Liver (tissue), 9 donors: Measurements from ENCODE around the gene ZNF506. TPM values are rescaled to one million over a fixed set of nuclear protein-coding genes. Genes with fewer than 3 reads are reported as not detected.

ENCODE experiments used
- DNase-seq: peaks from one replicate; pipeline ENCODE4 v3.0.0-alpha.2; 2017; ENCODE audit warnings: low spot score
- H3K27ac ChIP-seq, 2 donors: one replicate each; pipeline ENCODE4 v1.7.0; 2013; ENCODE audit warnings: inconsistent platforms in 2 of 2, low read length in 2 of 2, control low read depth in 1 of 2, low read depth in 1 of 2, mild to moderate bottlenecking in 1 of 2
- H3K27me3 ChIP-seq, 4 donors: one replicate each; pipeline versions ENCODE4 v1.6.1 to v1.7.0; 2013; ENCODE audit warnings: low read length in 3 of 4, inconsistent platforms in 1 of 4, mild to moderate bottlenecking in 1 of 4, moderate library complexity in 1 of 4; ENCODE audit not compliant: control insufficient read depth in 4 of 4, insufficient read depth in 4 of 4
- H3K36me3 ChIP-seq, 4 donors: one replicate each; pipeline versions ENCODE4 v1.6.1 to v1.7.0; 2013; ENCODE audit warnings: low read length in 3 of 4, mild to moderate bottlenecking in 3 of 4, low read depth in 1 of 4, moderate library complexity in 1 of 4; ENCODE audit not compliant: control insufficient read depth in 4 of 4, insufficient read depth in 3 of 4
- H3K4me1 ChIP-seq, 4 donors: one replicate each; pipeline versions ENCODE4 v1.6.1 to v1.7.0; 2013; ENCODE audit warnings: low read length in 3 of 4, mild to moderate bottlenecking in 3 of 4, moderate library complexity in 1 of 4; ENCODE audit not compliant: control insufficient read depth in 4 of 4, insufficient read depth in 4 of 4
- H3K4me3 ChIP-seq, 3 donors: one replicate each; pipeline versions ENCODE4 v1.6.1 to v1.7.0; 2013; ENCODE audit warnings: low read length in 3 of 3, control low read depth in 1 of 3, low read depth in 1 of 3, mild to moderate bottlenecking in 1 of 3
- H3K9ac ChIP-seq, 2 donors: one replicate each; pipeline ENCODE4 v1.7.0; 2013; ENCODE audit warnings: low read length in 2 of 2, mild to moderate bottlenecking in 2 of 2, moderate library complexity in 2 of 2, control low read depth in 1 of 2, low read depth in 1 of 2
- H3K9me3 ChIP-seq, 4 donors: one replicate each; pipeline versions ENCODE4 v1.6.1 to v1.7.0; 2013; ENCODE audit warnings: low read length in 3 of 4; ENCODE audit not compliant: control insufficient read depth in 4 of 4
- EGR1 ChIP-seq, 2 donors: IDR thresholded peaks; 2 replicates each; pipeline ENCODE4 v1.6.1; 2016 to 2018; ENCODE audit warnings: antibody characterized with exemption in 2 of 2, low read depth in 2 of 2
- FOXA1 ChIP-seq: IDR thresholded peaks from 2 replicates; pipeline ENCODE4 v1.6.1; 2016; ENCODE audit warnings: antibody characterized with exemption
- FOXA2 ChIP-seq: IDR thresholded peaks from 2 replicates; pipeline ENCODE4 v1.6.1; 2016; ENCODE audit warnings: antibody characterized with exemption
- GABPA ChIP-seq, 2 donors: IDR thresholded peaks in 1 of 2; conservative IDR thresholded peaks in 1 of 2; 2 replicates each; pipeline ENCODE4 v1.6.1; 2016; ENCODE audit warnings: antibody characterized with exemption in 2 of 2, mild to moderate bottlenecking in 1 of 2, moderate library complexity in 1 of 2
- HNF4A ChIP-seq, 2 donors: conservative IDR thresholded peaks; 2 replicates each; pipeline ENCODE4 v1.6.1; 2016; ENCODE audit warnings: antibody characterized with exemption in 2 of 2, mild to moderate bottlenecking in 2 of 2
- HNF4G ChIP-seq: IDR thresholded peaks from 2 replicates; pipeline ENCODE4 v1.6.1; 2016; ENCODE audit warnings: antibody characterized with exemption
- NR2F2 ChIP-seq: IDR thresholded peaks from 2 replicates; pipeline ENCODE4 v1.6.1; 2016; ENCODE audit warnings: antibody characterized with exemption
- RAD21 ChIP-seq, 2 donors: IDR thresholded peaks; 2 replicates each; pipeline ENCODE4 v1.6.1; 2016; ENCODE audit warnings: antibody characterized with exemption in 2 of 2, mild to moderate bottlenecking in 2 of 2
- RXRA ChIP-seq, 2 donors: IDR thresholded peaks; 2 replicates each; pipeline ENCODE4 v1.6.1; 2017 to 2018; ENCODE audit warnings: antibody characterized with exemption in 2 of 2, mild to moderate bottlenecking in 1 of 2
- SP1 ChIP-seq: IDR thresholded peaks from 2 replicates; pipeline ENCODE4 v1.6.1; 2018; ENCODE audit warnings: antibody characterized with exemption, mild to moderate bottlenecking
- TAF1 ChIP-seq: conservative IDR thresholded peaks from 2 replicates; pipeline ENCODE4 v1.6.1; 2016; ENCODE audit warnings: antibody characterized with exemption, mild to moderate bottlenecking
- YY1 ChIP-seq: IDR thresholded peaks from 2 replicates; pipeline ENCODE4 v1.6.1; 2016; ENCODE audit warnings: antibody characterized with exemption, mild to moderate bottlenecking
- WGBS: extraction: QIAGEN DNeasy Blood & Tissue Kit; methylation state at CpG from one replicate; pipeline ENCODE4 v1.1.7; 2013; 5-methylcytosine and 5-hydroxymethylcytosine counted together
- polyA plus RNA-seq, 2 donors: library from polyadenylated mRNA; stranded (reverse) in 1 of 2; unstranded in 1 of 2; fragments of 200-250 nt in 1 of 2; fragments of >200 nt in 1 of 2; fragmentation: Nextera tagmentation in 1 of 2; extraction: Ambion mirVana in 1 of 2; gene quantifications; one replicate each; pipeline versions ENCODE4 v1.2.1 to v1.2.3, GENCODE V29; 2013 to 2015
- total RNA-seq, 2 donors: library from RNA; depleted of rRNA; stranded (reverse); fragments of >200 nt; gene quantifications; one replicate each; pipeline ENCODE4 v1.2.3, GENCODE V29; 2014
- TF ChIP-seq, protein P1 (sequence below): IDR thresholded peaks from 2 replicates; pipeline ENCODE4 v1.6.1; 2016; ENCODE audit warnings: antibody characterized with exemption
- TF ChIP-seq, protein P2 (sequence below): IDR thresholded peaks from 2 replicates; pipeline ENCODE4 v1.6.1; 2016; ENCODE audit warnings: antibody characterized with exemption
- TF ChIP-seq, protein P3 (sequence below): IDR thresholded peaks from 2 replicates; pipeline ENCODE4 v1.6.1; 2016; ENCODE audit warnings: antibody characterized with exemption, mild to moderate bottlenecking
- TF ChIP-seq, protein P4 (sequence below): IDR thresholded peaks from 2 replicates; pipeline ENCODE4 v1.6.1; 2016; ENCODE audit warnings: antibody characterized with exemption
- TF ChIP-seq, protein P5 (sequence below): fragments of 150-350 bp; IDR thresholded peaks from 2 replicates; pipeline ENCODE4 v1.5.1; 2017; ENCODE audit warnings: improper control_type of control experiment, low read depth, low read length; ENCODE audit not compliant: missing input control
- donor health status: healthy.
- donor health status: healthy.
- donor health status: healthy.
- donor health status: healthy.
- donor health status: healthy.

Gene ZNF506
- total and polyA plus RNA-seq, 4 donors = 1.3 to 8.5 (median 4.9) TPM

DNA sequence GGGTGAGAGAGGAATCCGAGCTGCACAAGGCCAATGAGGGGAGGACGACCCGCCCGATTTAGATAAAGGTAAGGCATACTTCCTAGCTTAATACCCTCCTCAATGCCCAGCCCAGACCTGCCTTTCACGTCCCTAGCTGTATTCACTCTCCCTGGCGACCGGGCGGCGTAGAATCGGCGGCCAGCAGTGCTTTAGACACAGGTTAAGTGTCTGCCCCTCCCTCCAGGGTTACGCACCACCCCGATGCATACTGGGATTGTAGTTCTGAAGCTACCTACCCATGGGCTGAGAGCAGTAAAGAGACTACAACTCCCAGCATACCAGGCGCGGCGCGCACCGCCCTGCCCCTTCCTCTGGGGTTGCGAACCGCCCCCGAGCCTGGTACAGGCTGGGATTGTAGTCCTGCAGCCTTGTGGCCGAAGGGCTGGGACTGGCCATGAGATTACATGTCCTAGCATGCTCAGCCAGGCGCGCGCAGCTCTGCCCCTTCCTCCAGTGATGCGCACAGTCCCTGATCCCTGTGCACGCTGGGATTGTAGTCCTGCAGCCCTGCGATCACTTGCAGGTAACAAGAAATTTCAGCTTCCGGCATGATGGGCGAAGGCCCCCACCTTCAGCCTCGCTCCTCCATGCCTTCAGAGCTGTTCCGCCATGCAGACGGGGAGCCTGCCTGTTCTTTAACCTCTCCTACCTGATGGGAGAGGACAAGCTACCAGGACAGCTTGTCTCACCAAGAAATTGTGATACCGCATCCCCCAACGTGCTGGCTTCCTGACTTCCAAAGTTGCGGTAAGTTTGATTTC is 45.1 kb downstream of the ZNF506 start:
- Histone ChIP-seq H3K27ac (peak overlapping the region; percentile 44 to 71), H3K9me3 (peaks cover 0 to 3% (median 2%) of the 10 kb centered on the region in 4 donors), H3K4me3 (peak overlapping the region; percentile 82 to 97 (median 86)), H3K4me1 (peaks cover 2 to 22% (median 18%) of the 10 kb centered on the region in 4 donors), H3K9ac (peak overlapping the region; percentile 92 to 94), H3K36me3 (peaks cover 0 to 4% (median 0%) of the 10 kb centered on the region in 4 donors), H3K27me3 (no peaks in the 10 kb centered on the region)
- DNase-seq = peak; percentile 91
- TF ChIP-seq, protein P1, sequence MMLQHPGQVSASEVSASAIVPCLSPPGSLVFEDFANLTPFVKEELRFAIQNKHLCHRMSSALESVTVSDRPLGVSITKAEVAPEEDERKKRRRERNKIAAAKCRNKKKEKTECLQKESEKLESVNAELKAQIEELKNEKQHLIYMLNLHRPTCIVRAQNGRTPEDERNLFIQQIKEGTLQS = no peak
- TF ChIP-seq, protein P2, sequence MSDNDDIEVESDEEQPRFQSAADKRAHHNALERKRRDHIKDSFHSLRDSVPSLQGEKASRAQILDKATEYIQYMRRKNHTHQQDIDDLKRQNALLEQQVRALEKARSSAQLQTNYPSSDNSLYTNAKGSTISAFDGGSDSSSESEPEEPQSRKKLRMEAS = peak; percentile 94
- TF ChIP-seq, protein P3, sequence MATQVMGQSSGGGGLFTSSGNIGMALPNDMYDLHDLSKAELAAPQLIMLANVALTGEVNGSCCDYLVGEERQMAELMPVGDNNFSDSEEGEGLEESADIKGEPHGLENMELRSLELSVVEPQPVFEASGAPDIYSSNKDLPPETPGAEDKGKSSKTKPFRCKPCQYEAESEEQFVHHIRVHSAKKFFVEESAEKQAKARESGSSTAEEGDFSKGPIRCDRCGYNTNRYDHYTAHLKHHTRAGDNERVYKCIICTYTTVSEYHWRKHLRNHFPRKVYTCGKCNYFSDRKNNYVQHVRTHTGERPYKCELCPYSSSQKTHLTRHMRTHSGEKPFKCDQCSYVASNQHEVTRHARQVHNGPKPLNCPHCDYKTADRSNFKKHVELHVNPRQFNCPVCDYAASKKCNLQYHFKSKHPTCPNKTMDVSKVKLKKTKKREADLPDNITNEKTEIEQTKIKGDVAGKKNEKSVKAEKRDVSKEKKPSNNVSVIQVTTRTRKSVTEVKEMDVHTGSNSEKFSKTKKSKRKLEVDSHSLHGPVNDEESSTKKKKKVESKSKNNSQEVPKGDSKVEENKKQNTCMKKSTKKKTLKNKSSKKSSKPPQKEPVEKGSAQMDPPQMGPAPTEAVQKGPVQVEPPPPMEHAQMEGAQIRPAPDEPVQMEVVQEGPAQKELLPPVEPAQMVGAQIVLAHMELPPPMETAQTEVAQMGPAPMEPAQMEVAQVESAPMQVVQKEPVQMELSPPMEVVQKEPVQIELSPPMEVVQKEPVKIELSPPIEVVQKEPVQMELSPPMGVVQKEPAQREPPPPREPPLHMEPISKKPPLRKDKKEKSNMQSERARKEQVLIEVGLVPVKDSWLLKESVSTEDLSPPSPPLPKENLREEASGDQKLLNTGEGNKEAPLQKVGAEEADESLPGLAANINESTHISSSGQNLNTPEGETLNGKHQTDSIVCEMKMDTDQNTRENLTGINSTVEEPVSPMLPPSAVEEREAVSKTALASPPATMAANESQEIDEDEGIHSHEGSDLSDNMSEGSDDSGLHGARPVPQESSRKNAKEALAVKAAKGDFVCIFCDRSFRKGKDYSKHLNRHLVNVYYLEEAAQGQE = peak; percentile 85
- TF ChIP-seq HNF4G (no peak), FOXA2 (peak; percentile 27), TAF1 (peak; percentile 91), RAD21 (IDR thresholded peaks at IDR 0.05) (peak; percentile 53 to 60), HNF4A (conservative IDR thresholded peaks at IDR 0.05) (peak; percentile 49 to 60), GABPA (IDR thresholded peaks at IDR 0.05 in 1 of 2, conservative IDR thresholded peaks at IDR 0.05 in 1 of 2) (peak; percentile 44 to 90), NR2F2 (peak; percentile 50), YY1 (peak; percentile 92), EGR1 (IDR thresholded peaks at IDR 0.05; ENCODE audit: low read depth in 2 of 2) (peak; percentile 66 to 70), SP1 (peak; percentile 95), FOXA1 (no peak), RXRA (IDR thresholded peaks at IDR 0.05) (peak; percentile 66 to 73)
- TF ChIP-seq, protein P4, sequence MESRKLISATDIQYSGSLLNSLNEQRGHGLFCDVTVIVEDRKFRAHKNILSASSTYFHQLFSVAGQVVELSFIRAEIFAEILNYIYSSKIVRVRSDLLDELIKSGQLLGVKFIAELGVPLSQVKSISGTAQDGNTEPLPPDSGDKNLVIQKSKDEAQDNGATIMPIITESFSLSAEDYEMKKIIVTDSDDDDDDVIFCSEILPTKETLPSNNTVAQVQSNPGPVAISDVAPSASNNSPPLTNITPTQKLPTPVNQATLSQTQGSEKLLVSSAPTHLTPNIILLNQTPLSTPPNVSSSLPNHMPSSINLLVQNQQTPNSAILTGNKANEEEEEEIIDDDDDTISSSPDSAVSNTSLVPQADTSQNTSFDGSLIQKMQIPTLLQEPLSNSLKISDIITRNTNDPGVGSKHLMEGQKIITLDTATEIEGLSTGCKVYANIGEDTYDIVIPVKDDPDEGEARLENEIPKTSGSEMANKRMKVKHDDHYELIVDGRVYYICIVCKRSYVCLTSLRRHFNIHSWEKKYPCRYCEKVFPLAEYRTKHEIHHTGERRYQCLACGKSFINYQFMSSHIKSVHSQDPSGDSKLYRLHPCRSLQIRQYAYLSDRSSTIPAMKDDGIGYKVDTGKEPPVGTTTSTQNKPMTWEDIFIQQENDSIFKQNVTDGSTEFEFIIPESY = no peak
- TF ChIP-seq, protein P5, sequence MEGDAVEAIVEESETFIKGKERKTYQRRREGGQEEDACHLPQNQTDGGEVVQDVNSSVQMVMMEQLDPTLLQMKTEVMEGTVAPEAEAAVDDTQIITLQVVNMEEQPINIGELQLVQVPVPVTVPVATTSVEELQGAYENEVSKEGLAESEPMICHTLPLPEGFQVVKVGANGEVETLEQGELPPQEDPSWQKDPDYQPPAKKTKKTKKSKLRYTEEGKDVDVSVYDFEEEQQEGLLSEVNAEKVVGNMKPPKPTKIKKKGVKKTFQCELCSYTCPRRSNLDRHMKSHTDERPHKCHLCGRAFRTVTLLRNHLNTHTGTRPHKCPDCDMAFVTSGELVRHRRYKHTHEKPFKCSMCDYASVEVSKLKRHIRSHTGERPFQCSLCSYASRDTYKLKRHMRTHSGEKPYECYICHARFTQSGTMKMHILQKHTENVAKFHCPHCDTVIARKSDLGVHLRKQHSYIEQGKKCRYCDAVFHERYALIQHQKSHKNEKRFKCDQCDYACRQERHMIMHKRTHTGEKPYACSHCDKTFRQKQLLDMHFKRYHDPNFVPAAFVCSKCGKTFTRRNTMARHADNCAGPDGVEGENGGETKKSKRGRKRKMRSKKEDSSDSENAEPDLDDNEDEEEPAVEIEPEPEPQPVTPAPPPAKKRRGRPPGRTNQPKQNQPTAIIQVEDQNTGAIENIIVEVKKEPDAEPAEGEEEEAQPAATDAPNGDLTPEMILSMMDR = peak; percentile 5
- WGBS = under 1% methylated on average over 36 of the region's 36 CpGs
